Ovary (tissue), 9 donors: ENCODE measurements around the gene CD2BP2. TPM values are rescaled to one million over a fixed set of nuclear protein-coding genes. Genes with fewer than 3 reads are reported as not detected.

Experiments used
- DNase-seq, 5 donors: peaks; one replicate each; pipeline ENCODE4 v3.0.0-alpha.2; 2019 to 2020
- H3K27ac ChIP-seq, 2 donors: fragments of 200-600 bp; one replicate each; pipeline versions ENCODE4 v1.5.1 to v1.8.0; 2019 to 2022
- H3K27me3 ChIP-seq: fragments of 200-600 bp; one replicate; pipeline ENCODE4 v1.8.0; 2022
- H3K36me3 ChIP-seq: fragments of 200-600 bp; sonication (generic); one replicate; pipeline ENCODE4 v1.5.1; 2019
- H3K4me1 ChIP-seq: one replicate; pipeline ENCODE4 v1.8.1; 2013; ENCODE audit warnings: mild to moderate bottlenecking, moderate library complexity; ENCODE audit not compliant: insufficient read depth
- H3K4me3 ChIP-seq: fragments of 200-600 bp; sonication (generic); one replicate; pipeline ENCODE4 v1.5.1; 2017
- H3K9me3 ChIP-seq, 2 donors: fragments of 200-600 bp in 1 of 2; sonication (generic) in 1 of 2; one replicate each; pipeline versions ENCODE4 v1.5.1 to v1.8.1; 2013 to 2019; ENCODE audit warnings: mild to moderate bottlenecking in 1 of 2, moderate library complexity in 1 of 2
- CTCF ChIP-seq, 3 donors: fragments of 450-650 bp in 2 of 3; fragments of 200-600 bp in 1 of 3; IDR thresholded peaks; one replicate each; pipeline versions ENCODE4 v1.5.1 to v1.8.0; 2016 to 2022; ENCODE audit warnings: antibody characterized with exemption in 3 of 3, mild to moderate bottlenecking in 1 of 3
- EP300 ChIP-seq: sonication (generic); formaldehyde crosslinking; IDR thresholded peaks from one replicate; pipeline ENCODE4 v1.6.1; 2017; ENCODE audit warnings: antibody characterized with exemption
- POLR2A ChIP-seq: fragments of 450-650 bp; IDR thresholded peaks from one replicate; pipeline ENCODE4 v1.6.1; 2017; ENCODE audit warnings: antibody characterized with exemption, mild to moderate bottlenecking, moderate library complexity
- WGBS, 3 donors: extraction: QIAGEN DNeasy Blood & Tissue Kit in 1 of 3; methylation state at CpG; one replicate each; pipeline versions ENCODE4 v1.1.5 to v1.1.7; 2013 to 2017; 5-methylcytosine and 5-hydroxymethylcytosine counted together
- intact Hi-C, 4 donors: fragments of 100-400 bp; cut with DNase I; formaldehyde crosslinking; loops; one replicate each; pipeline versions ENCODE4 v1.11.0 to v1.15.1; 2022 to 2023
- polyA plus RNA-seq, 2 donors: library from polyadenylated mRNA; stranded (reverse); fragments of 200-250 nt in 1 of 2; fragments of 350-450 nt in 1 of 2; fragmentation: Illumina TruSeq in 1 of 2; extraction: RNeasy Lipid Tissue Mini Kit (QIAGEN cat#74804) in 1 of 2; gene quantifications; one replicate each; pipeline ENCODE4 v1.2.3, GENCODE V29; 2013 to 2014
- total RNA-seq, 7 donors: library from RNA; depleted of rRNA in 2 of 7; stranded (reverse); fragments of >200 nt in 2 of 7; fragmentation: NEBNext Ultra II Directional in 3 of 7; extraction: Animal tissue kit (Norgen Biotek cat#: 25700) in 3 of 7; gene quantifications; one replicate each; pipeline versions ENCODE4 v1.1.0 to v1.2.4, GENCODE V29; 2016 to 2023
- donor health status: DM: no; HTN: no; CAD: no; lungs with moderate emphysema.
- donor health status: DM: no; HTN: no; CAD: no.
- donor health status: Bipolar disorder and iron deficiency.
- donor health status: DM: yes; HTN: yes; CAD: no.
- donor health status: DM: no; HTN: no; CAD: no.
- donor health status: DM: yes; HTN: yes; CAD: no.

Gene CD2BP2
- total and polyA plus RNA-seq, 9 donors = 29.2 to 81.7 (median 64.7) TPM

DNA sequence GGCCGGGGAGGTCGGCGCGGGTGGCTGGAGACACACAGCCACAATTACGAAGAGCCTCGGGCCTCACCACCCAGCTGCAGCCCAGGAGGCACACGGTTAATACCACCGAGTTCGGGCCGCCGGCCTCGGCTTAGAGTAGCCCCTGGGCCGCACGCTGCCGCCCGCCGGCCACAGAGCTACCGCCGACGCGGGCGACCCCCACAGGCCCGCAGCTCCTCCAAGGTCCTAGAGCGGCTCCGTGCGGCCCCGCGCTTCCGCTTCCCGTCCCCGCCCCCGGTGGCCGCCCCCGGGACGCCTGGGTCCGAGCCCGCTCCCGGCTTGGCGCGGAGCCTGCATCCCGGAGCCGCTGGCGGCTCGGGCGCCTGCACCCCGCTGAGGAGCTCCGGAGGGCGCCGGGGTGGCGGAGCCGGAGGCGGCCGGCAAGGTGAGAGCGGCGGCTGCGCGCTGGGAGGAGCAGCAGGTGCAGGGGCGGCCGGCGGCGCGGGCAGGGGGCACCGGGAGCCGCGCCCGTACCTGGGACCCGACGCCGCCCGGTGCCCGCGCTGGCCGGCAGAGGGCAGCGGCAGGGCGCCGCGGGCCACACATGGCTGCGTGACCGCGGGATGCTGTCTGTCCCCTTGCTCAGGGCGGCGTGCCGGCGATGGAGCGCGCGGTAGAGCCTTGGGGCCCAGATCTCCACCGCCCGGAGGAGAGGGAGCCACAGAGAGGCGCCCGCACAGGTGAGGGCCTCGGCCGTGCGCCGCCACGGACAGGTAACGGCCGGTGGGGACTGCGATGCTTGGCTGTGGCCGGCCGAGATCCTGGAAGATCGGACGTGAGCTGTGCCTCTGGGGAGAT, 40.3 kb upstream of the CD2BP2 start, which contains the start of gene ZNF48:
Gene ZNF48, plus strand, starts transcription at position 266 of the 837 bp plus-strand sequence. Its CDS starts 375 bp downstream, at position 641.
- Histone ChIP-seq H3K4me3 (peak within 1 kb of the TSS; percentile 78), H3K36me3 (no peaks in the 10 kb centered on the region), H3K27ac (no peak within 1 kb of the TSS), H3K9me3 (no peaks in the 10 kb centered on the region), H3K27me3 (no peaks in the 10 kb centered on the region), H3K4me1 (peaks cover 2% of the 10 kb centered on the region)
- intact Hi-C loops = loop anchor here in 1 of 4 donors (10.0 kb wide), 1 partner anchor 301 kb away; the partner anchor contains the start of genes TBX6 and YPEL3
- no peak for TF ChIP-seq POLR2A
- peak; percentile 5 to 61 (median 8) for TF ChIP-seq CTCF (IDR thresholded peaks at IDR 0.05)
- no peak for TF ChIP-seq EP300
- peak; percentile 82 to 92 (median 84) for DNase-seq
- WGBS, 3 donors = 0% methylated on average over 14 to 103 of the region's 103 CpGs

DNA sequence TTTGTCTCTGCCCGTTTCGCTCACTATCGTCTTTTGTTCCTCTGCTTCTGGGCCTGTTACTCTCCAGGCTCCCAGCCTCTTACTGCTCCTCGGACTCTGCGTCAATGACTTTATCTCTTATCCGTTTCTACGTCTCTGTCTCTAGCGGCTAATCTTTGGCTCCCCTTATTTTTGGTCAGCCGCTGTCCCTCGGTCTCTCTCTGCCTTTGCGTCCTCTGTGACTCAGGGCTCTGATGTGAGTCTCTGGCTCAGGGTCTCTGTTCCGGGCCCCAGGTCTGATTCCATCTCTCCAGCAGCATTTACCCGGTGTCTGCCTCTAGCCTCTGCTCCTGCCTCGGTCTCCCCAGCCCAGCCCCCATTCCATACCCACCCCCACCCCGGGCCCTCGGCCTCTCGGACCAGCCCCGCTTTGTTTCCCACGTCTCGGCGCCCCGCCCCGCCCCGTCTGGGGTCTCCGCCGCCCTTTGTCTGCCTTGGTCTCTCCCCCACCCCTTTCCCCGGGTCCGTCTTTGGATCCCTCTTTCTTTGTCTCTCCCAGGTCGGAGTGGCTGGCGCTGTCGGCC, 39.6 kb upstream of the CD2BP2 start:
- no peaks in the 10 kb centered on the region for H3K36me3 ChIP-seq
- 1 to 3% (median 2%) methylated on average over 28 to 31 of the region's 31 CpGs for WGBS, 3 donors
- intact Hi-C loops = loop anchor here in 1 of 4 donors (10.0 kb wide), 1 partner anchor 300 kb away; the partner anchor contains the start of genes TBX6 and YPEL3

GRCh38 chr16:30383521-30383920, 28.4 kb upstream of the CD2BP2 start:
- no peak for DNase-seq
- no peaks in the 10 kb centered on the region for H3K9me3 ChIP-seq
- H3K27me3 ChIP-seq = no peaks in the 10 kb centered on the region
- intact Hi-C loops = no loop called here
- H3K36me3 ChIP-seq = no peaks in the 10 kb centered on the region
- WGBS, 3 donors = 2 to 15% (median 13%) methylated on average over 2 of the region's 2 CpGs
- no peak overlapping the region for H3K4me3 ChIP-seq
- peaks cover 4% of the 10 kb centered on the region for H3K4me1 ChIP-seq
- TF ChIP-seq EP300 (no peak), POLR2A (no peak), CTCF (IDR thresholded peaks at IDR 0.05) (no peak)
- peak overlapping the region in 1 of 2 donors; percentile 21 for H3K27ac ChIP-seq

More for the DNA sequence above, 39.6 kb upstream of the CD2BP2 start:
- H3K9me3 ChIP-seq = no peaks in the 10 kb centered on the region
- no peak for DNase-seq
- TF ChIP-seq CTCF (IDR thresholded peaks at IDR 0.05) = no peak
- no peak for TF ChIP-seq EP300
- no peak for TF ChIP-seq POLR2A
- peaks cover 2% of the 10 kb centered on the region for H3K4me1 ChIP-seq
- no peaks in the 10 kb centered on the region for H3K27me3 ChIP-seq
- no peak overlapping the region for H3K27ac ChIP-seq
- H3K4me3 ChIP-seq = peak overlapping the region; percentile 78

- no peaks in the 10 kb centered on the region for H3K9me3 ChIP-seq
- no peak within 1 kb of the TSS for H3K4me3 ChIP-seq
- peaks cover 4% of the 10 kb centered on the region for H3K4me1 ChIP-seq
- H3K27ac ChIP-seq = peak within 1 kb of the TSS in 1 of 2 donors; percentile 21
- H3K27me3 ChIP-seq = no peaks in the 10 kb centered on the region
- H3K36me3 ChIP-seq = no peaks in the 10 kb centered on the region
- no peak for TF ChIP-seq EP300
- TF ChIP-seq POLR2A = no peak
- no peak for TF ChIP-seq CTCF (IDR thresholded peaks at IDR 0.05)
- peak in 1 of 5 donors; percentile 39 for DNase-seq
- intact Hi-C loops = no loop called here
- 49 to 65% (median 56%) methylated on average over 12 of the region's 12 CpGs for WGBS, 3 donors
Observed at GRCh38 chr16:30382111-30382881, 27.2 kb upstream of the CD2BP2 start, which contains the start of gene SEPTIN1. TSS of gene SEPTIN1 (minus strand) at chr16:30382561. CDS start at chr16:30382542, 19 bp downstream.
